Measurements from ENCODE around the gene ANKRD44. TPM values are rescaled to one million over a fixed set of nuclear protein-coding genes. Genes with fewer than 3 reads are reported as not detected.

The ANKRD44 gene
- total RNA-seq, 1 experiment from 2014 or later, result 0.68 TPM

DNA sequence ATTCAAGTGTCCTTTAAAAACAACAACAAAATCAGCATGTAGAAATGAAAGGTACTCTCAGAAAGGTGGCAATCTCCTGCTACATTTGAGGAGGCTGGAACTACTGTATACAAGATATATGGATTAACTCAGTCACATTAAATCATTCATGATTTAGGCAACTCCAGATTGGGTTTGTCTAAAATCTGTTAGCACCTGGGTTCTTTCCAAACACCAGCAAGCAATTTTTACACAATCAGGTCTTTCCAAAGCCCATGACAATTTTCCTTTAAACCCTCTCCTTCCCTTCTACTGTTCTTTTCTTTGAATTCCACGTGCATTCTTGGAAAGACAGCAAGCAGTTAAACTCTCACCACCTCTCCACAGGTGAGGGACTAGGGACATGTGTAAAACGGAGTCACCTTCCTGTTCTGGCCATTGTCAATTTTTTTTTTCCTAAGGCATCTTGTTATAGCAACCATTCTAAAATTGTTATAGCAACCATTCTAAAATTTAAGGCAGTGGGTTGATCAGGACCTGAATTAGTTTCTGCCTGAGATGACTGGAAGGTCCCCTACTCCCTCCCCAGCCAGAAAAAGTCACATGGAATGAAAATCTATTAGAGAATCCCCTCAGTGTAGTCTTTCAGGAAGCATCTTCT lies 113.9 kb downstream of the ANKRD44 start (continued):
- TF ChIP-seq, protein P1, sequence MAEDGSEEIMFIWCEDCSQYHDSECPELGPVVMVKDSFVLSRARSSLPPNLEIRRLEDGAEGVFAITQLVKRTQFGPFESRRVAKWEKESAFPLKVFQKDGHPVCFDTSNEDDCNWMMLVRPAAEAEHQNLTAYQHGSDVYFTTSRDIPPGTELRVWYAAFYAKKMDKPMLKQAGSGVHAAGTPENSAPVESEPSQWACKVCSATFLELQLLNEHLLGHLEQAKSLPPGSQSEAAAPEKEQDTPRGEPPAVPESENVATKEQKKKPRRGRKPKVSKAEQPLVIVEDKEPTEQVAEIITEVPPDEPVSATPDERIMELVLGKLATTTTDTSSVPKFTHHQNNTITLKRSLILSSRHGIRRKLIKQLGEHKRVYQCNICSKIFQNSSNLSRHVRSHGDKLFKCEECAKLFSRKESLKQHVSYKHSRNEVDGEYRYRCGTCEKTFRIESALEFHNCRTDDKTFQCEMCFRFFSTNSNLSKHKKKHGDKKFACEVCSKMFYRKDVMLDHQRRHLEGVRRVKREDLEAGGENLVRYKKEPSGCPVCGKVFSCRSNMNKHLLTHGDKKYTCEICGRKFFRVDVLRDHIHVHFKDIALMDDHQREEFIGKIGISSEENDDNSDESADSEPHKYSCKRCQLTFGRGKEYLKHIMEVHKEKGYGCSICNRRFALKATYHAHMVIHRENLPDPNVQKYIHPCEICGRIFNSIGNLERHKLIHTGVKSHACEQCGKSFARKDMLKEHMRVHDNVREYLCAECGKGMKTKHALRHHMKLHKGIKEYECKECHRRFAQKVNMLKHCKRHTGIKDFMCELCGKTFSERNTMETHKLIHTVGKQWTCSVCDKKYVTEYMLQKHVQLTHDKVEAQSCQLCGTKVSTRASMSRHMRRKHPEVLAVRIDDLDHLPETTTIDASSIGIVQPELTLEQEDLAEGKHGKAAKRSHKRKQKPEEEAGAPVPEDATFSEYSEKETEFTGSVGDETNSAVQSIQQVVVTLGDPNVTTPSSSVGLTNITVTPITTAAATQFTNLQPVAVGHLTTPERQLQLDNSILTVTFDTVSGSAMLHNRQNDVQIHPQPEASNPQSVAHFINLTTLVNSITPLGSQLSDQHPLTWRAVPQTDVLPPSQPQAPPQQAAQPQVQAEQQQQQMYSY (CRISPR knock-in tag; IDR thresholded peaks at IDR 0.05), result no peak
- TF ChIP-seq FOXK1 (CRISPR knock-in tag; IDR thresholded peaks at IDR 0.05) (no peak), CREB1 (CRISPR knock-in tag; IDR thresholded peaks at IDR 0.05) (no peak)
- TF ChIP-seq, protein P2, sequence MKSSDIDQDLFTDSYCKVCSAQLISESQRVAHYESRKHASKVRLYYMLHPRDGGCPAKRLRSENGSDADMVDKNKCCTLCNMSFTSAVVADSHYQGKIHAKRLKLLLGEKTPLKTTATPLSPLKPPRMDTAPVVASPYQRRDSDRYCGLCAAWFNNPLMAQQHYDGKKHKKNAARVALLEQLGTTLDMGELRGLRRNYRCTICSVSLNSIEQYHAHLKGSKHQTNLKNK (CRISPR knock-in tag; IDR thresholded peaks at IDR 0.05), result no peak
- TF ChIP-seq, protein P3, sequence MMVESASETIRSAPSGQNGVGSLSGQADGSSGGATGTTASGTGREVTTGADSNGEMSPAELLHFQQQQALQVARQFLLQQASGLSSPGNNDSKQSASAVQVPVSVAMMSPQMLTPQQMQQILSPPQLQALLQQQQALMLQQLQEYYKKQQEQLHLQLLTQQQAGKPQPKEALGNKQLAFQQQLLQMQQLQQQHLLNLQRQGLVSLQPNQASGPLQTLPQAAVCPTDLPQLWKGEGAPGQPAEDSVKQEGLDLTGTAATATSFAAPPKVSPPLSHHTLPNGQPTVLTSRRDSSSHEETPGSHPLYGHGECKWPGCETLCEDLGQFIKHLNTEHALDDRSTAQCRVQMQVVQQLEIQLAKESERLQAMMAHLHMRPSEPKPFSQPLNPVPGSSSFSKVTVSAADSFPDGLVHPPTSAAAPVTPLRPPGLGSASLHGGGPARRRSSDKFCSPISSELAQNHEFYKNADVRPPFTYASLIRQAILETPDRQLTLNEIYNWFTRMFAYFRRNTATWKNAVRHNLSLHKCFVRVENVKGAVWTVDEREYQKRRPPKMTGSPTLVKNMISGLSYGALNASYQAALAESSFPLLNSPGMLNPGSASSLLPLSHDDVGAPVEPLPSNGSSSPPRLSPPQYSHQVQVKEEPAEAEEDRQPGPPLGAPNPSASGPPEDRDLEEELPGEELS (CRISPR knock-in tag; IDR thresholded peaks at IDR 0.05), result no peak
- TF ChIP-seq, protein P4, sequence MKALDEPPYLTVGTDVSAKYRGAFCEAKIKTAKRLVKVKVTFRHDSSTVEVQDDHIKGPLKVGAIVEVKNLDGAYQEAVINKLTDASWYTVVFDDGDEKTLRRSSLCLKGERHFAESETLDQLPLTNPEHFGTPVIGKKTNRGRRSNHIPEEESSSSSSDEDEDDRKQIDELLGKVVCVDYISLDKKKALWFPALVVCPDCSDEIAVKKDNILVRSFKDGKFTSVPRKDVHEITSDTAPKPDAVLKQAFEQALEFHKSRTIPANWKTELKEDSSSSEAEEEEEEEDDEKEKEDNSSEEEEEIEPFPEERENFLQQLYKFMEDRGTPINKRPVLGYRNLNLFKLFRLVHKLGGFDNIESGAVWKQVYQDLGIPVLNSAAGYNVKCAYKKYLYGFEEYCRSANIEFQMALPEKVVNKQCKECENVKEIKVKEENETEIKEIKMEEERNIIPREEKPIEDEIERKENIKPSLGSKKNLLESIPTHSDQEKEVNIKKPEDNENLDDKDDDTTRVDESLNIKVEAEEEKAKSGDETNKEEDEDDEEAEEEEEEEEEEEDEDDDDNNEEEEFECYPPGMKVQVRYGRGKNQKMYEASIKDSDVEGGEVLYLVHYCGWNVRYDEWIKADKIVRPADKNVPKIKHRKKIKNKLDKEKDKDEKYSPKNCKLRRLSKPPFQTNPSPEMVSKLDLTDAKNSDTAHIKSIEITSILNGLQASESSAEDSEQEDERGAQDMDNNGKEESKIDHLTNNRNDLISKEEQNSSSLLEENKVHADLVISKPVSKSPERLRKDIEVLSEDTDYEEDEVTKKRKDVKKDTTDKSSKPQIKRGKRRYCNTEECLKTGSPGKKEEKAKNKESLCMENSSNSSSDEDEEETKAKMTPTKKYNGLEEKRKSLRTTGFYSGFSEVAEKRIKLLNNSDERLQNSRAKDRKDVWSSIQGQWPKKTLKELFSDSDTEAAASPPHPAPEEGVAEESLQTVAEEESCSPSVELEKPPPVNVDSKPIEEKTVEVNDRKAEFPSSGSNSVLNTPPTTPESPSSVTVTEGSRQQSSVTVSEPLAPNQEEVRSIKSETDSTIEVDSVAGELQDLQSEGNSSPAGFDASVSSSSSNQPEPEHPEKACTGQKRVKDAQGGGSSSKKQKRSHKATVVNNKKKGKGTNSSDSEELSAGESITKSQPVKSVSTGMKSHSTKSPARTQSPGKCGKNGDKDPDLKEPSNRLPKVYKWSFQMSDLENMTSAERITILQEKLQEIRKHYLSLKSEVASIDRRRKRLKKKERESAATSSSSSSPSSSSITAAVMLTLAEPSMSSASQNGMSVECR (CRISPR knock-in tag; IDR thresholded peaks at IDR 0.05; ENCODE audit: borderline replicate concordance), result no peak

DNA sequence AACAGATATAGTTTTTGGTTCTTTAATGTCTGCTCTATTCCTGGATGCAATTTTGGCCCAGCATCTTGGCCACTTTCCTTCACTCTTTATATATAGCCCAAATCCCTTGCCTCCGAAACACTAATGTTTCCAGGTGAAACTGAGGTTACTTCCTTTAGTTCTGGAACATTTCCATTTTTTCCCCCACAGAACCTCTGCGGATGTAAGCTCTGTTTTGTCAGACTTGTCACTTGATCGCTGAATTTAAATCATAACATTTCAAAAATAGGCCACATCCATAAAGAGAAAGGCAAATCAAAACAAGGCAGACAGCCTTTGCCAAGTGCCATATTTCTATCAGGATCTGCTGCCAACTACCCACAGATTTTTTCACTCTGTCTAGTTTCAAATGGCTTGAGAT lies 115.1 kb downstream of the ANKRD44 start:
- ChIA-PET CTCF (interaction anchor here (1.8 kb wide), 1 partner anchor 27 kb away, joined by 5 read pairs; no protein-coding TSS in a partner anchor), POLR2A (no interaction called here)
- TF ChIP-seq ZNF138 (CRISPR knock-in tag; conservative IDR thresholded peaks at IDR 0.05), result no peak
- TF ChIP-seq NFE2L1 (CRISPR knock-in tag; IDR thresholded peaks at IDR 0.05), result no peak
- no peak overlapping the region for H3K4me3 Mint-ChIP-seq
- H3K27me3 Mint-ChIP-seq (ENCODE audit: low read depth), result no peaks in the 10 kb centered on the region
- H3K27ac Mint-ChIP-seq, result no peak overlapping the region
- ATAC-seq (no peak), DNase-seq (ENCODE audit: low spot score) (no peak)
- no peaks in the 10 kb centered on the region for H3K9me3 Mint-ChIP-seq
- no peaks in the 10 kb centered on the region for H3K36me3 Mint-ChIP-seq
- 0 out of 2 replicates have a peak, but pooled peaks cover 4% of the 10 kb centered on the region for H3K4me1 Mint-ChIP-seq

DNA sequence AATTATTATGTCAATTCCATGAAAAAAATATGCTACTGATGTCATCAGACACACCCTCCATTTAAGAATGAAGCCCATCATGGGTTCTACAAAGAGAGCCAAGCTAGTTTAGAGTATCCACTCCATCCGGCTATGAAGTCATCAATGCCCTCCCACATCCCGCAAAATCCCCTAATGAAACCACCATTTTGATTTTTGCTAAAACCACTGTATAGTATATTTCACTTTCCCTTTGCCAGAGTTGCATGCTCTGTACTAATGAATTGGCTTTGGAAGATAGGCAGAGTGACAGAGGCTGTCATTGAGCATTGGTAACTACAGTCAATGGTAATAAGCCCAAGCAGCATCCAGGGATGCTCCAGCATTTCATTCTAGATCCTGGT lies 118.6 kb downstream of the ANKRD44 start:
- POLR2A ChIA-PET, result no interaction called here

More for the DNA sequence above, 118.6 kb downstream of the ANKRD44 start:
- CTCF ChIA-PET, result interaction anchor here (0.7 to 1.3 kb wide), 3 partner anchors 71 to 137 kb away, joined by 3 to 5 read pairs (median 4); no protein-coding TSS in a partner anchor
- ATAC-seq (no peak), DNase-seq (ENCODE audit: low spot score) (no peak)
- Mint-ChIP-seq H3K27ac (no peak overlapping the region), H3K4me3 (no peak overlapping the region), H3K9me3 (no peaks in the 10 kb centered on the region), H3K27me3 (ENCODE audit: low read depth) (no peaks in the 10 kb centered on the region; the same call in 1 of the 2 replicates), H3K36me3 (no peaks in the 10 kb centered on the region), H3K4me1 (no peaks in the 10 kb centered on the region)
- TF ChIP-seq, protein P5, sequence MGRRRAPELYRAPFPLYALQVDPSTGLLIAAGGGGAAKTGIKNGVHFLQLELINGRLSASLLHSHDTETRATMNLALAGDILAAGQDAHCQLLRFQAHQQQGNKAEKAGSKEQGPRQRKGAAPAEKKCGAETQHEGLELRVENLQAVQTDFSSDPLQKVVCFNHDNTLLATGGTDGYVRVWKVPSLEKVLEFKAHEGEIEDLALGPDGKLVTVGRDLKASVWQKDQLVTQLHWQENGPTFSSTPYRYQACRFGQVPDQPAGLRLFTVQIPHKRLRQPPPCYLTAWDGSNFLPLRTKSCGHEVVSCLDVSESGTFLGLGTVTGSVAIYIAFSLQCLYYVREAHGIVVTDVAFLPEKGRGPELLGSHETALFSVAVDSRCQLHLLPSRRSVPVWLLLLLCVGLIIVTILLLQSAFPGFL (CRISPR knock-in tag; IDR thresholded peaks at IDR 0.05; ENCODE audit: borderline replicate concordance), result no peak
- TF ChIP-seq, protein P6, sequence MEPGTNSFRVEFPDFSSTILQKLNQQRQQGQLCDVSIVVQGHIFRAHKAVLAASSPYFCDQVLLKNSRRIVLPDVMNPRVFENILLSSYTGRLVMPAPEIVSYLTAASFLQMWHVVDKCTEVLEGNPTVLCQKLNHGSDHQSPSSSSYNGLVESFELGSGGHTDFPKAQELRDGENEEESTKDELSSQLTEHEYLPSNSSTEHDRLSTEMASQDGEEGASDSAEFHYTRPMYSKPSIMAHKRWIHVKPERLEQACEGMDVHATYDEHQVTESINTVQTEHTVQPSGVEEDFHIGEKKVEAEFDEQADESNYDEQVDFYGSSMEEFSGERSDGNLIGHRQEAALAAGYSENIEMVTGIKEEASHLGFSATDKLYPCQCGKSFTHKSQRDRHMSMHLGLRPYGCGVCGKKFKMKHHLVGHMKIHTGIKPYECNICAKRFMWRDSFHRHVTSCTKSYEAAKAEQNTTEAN (CRISPR knock-in tag; IDR thresholded peaks at IDR 0.05), result no peak
- no peak for TF ChIP-seq SMAD3 (CRISPR knock-in tag; IDR thresholded peaks at IDR 0.05; ENCODE audit: borderline replicate concordance)
